ENCODE measurements around the gene THBS2.
"Not testable (repeated sequence)": the region's sequence is repeated elsewhere in the genome, so short reads cannot be mapped to it uniquely, and the experiment has no call there.

The THBS2 gene

DNA sequence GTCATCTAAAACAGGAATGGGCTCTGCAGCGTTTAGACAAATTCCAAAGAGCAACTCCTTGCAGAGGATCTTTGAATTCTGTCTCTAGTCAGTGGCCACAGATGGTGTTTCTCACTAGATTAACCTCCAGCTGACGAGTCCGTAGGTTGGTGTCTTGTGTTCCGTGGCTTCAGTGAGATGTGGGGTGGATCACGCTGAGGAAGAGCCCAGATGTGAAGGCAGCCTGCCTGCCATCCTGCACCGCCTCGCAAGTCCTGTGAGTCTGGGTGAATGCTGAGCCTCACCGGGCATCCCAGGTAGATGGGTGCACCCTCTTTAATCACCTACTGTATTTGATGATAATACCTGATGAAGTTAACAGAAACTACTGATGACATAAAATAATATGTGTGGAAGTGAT is 70.4 kb downstream of the THBS2 start:
- DNase-seq (ENCODE audit: low spot score) = no peak

DNA sequence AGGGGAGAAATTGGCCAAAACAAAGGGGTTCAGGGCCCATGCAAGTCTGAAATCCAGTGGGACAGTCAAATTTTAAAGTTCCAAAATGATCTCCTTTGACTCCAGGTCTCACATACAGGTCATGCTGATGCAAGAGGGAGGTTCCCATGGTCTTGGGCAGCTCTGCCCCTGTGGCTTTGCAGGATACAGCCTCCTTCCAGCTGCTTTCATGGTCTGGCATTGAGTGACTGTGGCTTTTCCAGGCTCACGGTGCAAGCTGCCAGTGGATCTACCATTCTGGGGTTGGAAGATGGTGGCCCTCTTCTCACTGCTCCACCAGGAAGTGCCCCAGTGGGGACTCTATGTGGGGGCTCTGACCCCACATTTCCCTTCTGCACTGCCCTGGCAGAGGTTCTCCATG is 73.8 kb downstream of the THBS2 start:
- not testable (repeated sequence) for DNase-seq (ENCODE audit: low spot score)

DNA sequence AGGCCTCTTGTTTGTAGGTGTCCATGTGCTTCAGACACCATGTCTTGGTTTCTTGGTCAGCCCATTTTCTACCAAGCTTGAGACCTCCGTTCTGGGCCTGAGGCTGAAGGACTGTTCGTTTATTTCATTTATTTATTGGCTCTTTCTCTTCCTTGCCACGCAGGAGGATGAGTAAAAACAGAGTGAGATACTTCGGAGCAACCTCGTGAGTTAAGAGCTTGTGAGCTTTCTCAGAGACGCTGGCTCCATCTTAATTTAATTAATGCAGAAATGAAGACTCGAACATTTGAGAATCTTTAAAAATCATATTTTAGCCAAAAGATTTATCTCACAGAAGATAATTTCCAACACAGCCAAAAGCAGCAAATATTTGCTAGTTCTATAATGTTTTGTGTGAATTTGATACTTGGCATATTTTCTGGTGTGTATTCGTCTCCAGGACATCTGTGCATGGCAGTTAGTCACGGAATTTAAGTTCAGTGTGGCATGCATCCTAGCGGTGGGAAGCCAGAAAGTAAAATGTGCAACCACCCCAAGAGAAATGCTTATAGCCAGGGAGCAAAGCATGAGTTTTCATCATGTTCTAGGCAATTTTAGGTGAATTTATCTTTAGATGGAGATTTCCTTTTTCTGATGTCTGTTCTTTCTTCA is 76.0 kb downstream of the THBS2 start:
- DNase-seq (ENCODE audit: low spot score) = no peak

DNA sequence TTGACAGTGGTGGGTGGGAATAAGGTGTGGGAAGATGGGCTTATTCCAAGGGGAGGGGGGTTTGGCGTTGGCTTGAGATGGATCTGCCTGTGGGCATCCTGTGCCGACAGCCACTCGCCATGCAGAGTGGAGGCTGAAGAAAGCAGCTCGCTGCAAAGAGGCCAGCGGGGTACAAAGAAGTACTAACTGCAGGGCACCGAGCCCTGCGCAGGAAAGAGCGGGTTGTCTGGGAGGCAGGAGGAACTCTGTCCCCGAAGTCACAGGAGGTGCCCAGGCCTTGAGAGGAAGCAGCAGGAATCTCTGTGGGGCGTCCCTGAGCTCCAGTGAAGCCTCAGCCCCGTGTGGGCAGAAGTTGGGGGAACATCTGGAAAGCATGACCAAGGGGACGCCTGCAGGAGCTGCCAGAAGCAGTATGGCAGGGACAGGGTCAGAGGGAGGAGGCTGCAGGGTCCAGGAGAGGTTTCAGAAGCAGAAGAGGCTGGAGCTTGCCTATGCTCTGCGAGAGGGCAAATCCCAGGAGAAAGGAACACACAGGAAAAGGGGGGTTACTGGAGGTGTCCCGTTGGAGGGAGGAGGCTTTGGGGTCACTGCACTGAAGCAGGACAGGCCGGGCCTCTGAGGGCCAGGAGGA is 77.2 kb downstream of the THBS2 start:
- DNase-seq (ENCODE audit: low spot score) = no peak

DNA sequence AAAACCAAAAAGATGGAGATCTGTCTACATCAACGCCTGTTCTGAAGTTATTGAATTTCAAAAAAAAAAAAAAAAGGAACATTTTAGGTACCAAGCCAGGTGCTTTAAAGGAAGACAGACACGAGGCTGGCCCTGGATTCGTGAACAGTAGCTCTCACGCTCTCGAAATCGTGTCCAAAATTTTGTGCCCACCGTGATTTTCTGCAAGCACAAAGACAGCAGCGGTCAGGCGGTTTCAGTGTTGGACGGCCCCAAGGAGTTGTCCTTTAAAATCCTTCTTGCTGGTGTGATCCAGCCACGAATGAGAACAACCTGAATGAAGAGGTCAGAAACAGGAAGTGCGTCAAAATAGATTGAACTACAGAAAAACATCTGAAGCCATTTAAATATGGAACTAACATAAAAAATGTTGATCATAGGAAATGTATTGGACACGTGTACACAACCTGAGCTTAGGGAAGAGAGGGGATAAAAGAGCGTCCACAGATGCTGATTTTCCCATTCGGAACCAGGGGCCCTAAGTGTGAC is 78.2 kb downstream of the THBS2 start:
- DNase-seq (ENCODE audit: low spot score) = no peak

DNA sequence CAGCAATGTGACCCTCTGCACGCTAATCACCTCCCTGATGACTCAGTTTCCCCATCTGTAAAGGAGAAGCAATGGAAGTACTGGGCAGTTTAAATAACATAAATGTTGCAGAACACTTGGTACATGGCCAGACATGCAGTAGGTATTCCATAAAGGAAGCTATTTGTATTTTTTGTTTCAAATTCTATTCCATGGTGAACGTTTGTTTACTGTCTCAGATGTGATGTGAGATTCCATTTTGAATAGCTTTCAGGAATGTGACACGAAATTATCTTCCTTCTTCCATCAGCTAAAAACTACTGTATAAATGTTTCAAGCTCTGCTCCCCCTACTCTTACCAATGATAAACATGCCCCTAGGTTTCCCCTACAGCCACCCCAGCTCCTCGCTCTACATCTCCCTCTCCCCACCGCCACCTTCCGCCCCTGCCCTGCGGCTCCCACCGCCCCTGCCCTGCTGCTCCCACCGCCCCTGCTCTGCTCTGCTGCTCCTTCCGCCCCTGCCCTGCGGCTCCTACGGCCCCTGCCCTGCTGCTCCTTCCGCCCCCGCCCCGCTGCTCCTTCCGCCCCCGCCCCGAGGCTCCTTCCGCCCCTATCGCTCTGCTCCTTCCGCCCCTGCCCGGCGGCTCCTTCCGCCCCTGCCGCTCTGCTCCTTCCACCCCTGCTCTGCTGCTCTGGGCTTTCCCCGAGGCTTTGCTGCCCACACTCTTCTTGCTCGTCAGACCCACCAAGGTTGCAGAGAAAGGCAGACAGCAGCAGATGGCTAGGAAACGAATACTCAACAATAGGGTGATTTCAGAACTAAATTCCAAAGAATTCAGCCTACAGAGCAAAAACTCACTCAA is 78.9 kb downstream of the THBS2 start:
- peak; percentile 18 for DNase-seq (ENCODE audit: low spot score)

DNA sequence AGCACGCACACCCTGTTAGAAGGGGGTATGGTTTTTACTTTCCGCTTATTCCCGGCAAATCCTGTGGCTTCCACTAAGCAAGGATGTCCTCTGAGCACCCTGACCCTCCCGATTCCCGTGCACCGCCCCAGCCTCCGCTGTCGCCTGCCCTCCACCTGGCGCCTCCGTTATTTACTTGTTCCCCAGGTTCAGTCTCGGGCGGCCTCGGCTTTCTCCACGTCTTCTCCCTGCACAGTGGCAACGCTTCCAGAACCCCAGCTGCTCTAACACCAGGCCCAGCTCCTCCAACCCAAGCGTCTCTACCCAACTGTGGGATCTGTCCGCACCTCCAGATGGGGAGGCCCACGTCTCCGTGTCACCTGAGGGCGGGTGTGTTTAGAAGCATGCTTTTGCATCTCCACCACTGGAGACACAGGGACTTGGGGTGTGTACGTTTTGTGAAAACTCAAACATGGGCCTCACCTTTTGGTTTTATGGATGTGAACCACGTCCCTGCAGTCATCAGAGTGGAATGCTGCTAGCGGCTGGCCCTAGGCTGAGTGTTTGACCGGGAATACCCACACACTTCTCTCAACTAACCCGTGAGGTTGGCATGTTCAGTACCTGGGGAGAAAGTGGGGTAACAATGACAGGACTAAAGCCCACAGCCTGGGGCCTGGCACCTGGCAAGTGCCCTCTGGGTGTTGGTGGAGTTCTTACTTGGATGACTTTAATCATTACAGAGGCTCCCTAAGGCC is 79.9 kb downstream of the THBS2 start:
- no peak for DNase-seq (ENCODE audit: low spot score)

DNA sequence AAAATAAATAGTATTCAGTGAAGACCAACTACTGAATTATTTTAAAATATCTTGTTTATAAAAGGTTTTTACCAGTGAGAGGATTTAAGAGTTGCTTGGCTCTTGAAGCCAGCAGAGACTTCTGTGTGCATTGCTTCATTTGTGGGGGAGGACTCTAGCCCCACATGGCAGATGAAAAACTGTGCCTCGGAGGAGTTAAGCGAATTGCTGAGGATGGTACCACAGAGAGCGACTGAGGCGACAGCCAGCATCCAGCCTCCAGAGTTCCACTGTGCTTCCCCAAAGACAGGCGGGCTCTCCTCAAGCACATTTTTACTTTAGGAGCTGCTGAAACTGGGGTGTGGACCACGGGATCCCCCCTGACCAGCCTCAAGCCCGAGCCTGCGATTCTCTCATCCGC is 80.7 kb downstream of the THBS2 start:
- peak; percentile 47 for DNase-seq (ENCODE audit: low spot score)

DNA sequence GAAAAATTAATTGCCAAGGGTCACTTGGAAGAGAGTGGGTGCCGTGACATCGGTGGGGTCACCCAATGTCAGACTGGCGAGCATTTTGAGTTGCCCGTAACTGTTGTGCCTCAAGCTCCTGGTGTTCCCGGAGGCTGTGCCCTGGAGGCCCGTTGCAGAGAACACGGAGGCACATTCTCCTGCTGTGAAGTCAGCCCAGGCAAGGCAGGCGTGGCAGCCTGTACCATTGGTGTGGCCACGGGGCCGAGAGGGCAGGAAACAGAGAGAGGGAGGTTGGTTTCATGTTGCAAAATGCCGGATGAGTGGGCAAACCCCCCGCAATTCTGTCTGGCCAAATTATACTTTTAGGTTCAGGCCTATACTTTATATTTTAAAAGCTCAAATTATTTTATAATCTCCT is 81.2 kb downstream of the THBS2 start:
- DNase-seq (ENCODE audit: low spot score) = no peak

DNA sequence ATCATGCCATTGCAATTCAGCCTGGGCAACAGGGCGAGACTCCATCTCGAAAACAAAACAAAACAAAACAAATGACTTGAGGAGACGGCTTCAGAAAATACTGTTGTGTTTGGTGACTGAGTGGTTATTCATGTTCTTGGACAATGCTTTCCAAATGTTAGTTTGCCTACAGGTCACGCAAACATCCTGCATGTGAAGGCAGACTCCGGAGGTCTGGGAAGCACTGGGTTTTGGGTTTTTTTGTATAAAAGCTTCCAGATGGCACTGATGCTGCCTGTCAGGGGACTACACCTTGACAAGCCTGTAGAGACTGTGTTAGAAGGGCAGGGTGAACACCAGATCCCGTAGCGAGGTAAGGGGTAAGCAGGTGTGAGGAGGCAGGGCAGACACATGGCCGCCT is 81.7 kb downstream of the THBS2 start:
- DNase-seq (ENCODE audit: low spot score) = no peak

DNA sequence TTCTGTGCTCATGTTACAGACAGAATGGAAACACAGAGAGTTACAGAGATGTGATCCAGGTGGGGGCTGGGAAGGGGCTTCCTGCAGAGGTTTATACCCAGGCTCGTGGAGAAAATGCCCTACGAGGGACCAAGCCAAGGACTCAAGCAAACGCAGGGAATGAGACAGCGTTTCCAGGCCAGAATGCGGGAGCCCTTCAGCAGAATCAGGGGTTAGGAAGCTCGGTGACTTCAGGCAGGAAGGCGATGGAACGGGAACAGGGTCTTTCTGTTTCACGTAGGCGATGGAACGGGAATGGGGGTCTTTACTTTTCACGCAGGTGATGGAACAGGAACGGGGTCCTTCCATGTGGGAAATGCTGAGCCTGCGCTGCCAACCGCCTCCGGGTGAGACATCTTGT is 82.6 kb downstream of the THBS2 start:
- DNase-seq (ENCODE audit: low spot score) = no peak

DNA sequence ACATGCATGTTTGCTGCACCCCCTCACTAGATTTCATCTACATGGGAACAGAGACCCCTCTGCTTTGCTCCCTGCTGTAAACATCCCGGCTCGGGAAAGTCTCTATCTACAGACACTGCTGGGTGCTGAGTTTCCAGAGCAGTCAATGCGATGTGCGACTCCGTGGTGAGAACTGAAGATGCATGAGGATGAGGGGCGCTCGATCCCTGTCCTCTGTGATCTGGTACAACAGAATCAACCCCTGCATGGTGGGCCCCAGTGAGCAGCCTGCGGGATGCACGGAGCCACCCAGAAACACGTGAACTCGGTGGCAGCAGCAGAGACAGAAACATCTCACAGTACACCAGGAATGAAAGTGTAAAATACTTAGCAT is 83.1 kb downstream of the THBS2 start:
- DNase-seq (ENCODE audit: low spot score) = no peak

DNA sequence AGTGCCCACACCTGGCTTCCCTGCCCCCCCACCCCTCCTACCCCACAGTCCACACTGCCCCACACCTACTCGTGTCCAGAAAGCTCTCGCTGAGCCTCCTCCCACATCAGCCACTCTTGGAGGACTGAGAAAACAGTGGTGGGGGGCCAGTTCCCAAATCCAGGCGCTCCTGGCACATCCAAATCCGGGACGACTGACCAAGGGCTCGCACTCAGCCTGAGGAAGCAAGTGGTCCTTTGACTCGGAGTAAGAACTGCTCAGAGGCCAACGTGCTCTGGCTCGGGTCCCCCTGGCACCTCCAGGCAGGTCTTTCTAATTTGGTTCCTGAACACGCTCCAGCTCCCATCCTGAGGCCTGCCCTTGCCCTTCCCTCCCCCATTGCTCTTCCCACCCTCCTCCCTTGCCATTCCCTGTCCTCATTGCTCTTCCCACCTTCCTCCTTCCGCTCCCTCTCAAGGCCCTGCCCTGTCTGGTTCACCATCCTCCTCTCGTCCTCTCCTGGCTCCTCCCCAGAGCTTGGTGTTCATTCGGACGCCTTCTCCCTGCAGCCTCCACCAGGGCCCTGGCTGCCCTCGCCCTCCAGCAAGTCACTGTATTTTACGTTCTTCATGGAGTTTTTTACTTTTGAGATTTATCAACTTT is 83.6 kb downstream of the THBS2 start:
- DNase-seq (ENCODE audit: low spot score) = no peak

DNA sequence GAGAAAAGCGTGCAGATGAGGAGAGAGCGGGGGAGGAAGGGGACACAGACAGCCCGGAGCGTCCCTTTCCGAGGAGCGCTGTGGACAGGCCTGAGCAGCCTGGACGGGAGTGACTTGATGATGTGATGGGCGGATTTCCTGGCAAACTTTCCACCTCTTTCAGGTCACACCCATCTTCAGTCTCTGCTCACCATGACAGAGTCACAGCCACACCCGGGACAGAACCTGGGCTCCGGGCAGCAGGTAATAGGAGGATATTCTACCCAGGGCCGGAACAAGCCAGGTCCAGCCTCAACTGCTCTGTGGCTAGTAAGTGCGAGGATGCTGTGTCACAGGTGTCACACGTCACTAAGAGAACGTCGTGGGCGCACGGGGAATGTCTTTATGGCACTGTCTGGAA is 84.3 kb downstream of the THBS2 start:
- DNase-seq (ENCODE audit: low spot score) = no peak

DNA sequence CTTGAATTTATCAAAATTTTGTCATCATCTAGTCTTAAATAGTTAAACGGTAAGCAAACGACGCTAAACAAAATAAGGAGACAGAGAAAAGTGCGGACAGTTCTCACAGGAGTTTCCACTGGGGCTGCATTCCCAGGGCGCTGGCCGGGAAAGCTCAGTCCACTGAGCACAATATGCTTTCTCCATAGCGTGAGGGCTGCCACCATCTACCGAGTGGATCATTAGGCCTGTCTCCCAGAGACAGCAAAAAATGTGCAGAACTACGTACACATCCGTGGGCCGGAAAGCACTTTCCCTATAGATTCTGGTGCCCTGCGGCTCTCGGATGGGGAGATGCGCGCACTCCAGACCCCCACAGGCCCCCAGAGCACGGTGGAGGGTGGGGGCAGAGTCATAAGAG is 84.9 kb downstream of the THBS2 start:
- DNase-seq (ENCODE audit: low spot score) = no peak

DNA sequence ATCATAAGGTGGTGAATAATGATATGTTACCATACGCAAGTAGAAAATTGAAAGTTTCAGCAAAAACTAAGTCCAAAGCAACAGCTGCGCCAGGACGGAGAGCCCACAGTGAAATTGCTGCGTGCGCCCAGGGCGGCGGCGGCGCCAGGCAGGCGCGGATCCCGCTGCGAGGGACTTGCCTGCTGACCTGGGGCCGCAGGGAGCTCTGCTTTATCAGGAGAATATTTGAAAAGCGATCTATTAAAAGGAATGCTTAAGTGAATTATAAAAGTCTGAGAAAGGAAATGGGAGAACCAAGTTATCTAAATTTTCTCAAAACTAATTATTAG is 85.4 kb downstream of the THBS2 start:
- DNase-seq (ENCODE audit: low spot score) = no peak

DNA sequence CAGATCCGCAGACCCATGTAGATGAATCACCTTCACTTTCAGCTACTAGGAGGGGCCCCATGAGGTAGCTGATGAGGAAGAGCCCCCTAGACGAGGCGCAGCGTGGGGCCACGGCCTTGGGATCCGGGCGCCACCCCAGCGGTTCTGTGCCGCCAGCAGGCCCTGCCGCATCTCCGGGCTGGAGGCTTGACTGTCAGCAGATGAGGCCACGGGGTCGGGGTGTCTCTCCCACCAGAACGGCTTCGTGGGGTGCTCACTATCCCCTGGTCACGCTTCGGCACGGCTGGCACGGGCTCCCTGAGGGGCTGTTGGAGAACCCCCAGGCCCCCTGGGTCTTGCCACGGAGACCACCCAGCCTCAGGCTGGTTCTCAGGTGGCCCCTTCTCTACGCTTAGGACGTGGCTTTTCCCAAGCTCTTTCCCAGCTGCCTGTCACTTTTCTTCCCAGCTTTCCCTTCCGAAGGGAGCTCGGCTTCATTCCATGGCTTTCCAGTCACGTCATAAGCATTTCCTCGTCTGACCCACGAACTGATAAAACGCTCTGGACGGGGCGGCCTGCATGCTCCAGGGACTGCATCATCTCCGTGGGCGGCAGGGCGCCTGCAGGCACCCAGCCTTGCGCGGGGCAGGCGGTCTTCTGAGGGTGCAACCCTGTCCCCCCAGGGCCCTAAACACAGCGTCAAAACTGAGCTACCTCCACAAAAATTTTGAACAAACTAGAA is 85.9 kb downstream of the THBS2 start:
- no peak for DNase-seq (ENCODE audit: low spot score)

DNA sequence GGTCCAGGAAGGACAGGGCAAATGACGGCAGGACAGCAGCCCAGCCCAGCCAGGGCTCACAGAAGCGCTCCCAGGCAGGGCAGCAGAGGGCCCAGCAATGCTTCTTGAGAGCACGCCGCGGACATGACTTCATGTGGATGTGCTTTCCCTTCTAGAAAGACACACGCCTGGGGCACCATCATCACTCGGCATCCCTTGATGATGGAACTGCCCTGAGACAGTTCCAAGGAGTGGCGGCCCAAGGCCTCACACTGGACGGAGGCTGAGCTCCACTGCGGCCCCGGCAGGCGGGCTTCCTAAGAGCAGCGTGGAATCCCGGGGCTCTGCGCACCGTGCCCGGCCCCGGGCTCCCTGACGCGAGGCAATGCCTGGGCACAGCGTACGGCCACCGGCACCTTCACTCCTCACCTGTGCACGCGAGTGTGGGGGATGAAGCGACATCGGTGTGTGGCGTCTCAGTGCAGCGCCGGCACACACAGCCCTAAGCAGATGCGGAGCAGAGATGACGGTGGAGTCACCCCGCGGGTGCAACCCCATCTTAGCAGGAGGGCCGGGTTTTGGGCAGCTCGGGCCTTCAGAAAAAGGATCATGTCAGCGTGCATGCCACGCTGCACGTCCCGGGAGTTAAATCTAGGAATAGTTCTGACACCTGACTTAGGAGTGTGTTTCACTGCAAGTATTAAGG is 86.6 kb downstream of the THBS2 start:
- no peak for DNase-seq (ENCODE audit: low spot score)
